Pancreas (tissue), 10 donors: Measurements from ENCODE around the gene SDK1. TPM values are rescaled to one million over a fixed set of nuclear protein-coding genes. Genes with fewer than 3 reads are reported as not detected.

Experiments
- ATAC-seq, 4 donors: fragments of 200-7000 bp; cut with Tn5 transposase; one replicate each; pipeline versions ENCODE4 v1.8.0 to v1.9.1; 2020; ENCODE audit warnings: mild to moderate bottlenecking in 4 of 4, moderate library complexity in 4 of 4
- DNase-seq, 6 donors: peaks; one replicate each; pipeline ENCODE4 v3.0.0-alpha.2; 2020
- FAIRE-seq: peaks from 2 replicates; lab custom pipeline; 2012; peaks lifted over from hg19 to GRCh38; lab: Jason Lieb, UNC
- H3K27ac ChIP-seq, 4 donors: fragments of 200-600 bp; sonication (generic); 1 replicate in 3 of 4; 2 replicates in 1 of 4; pipeline versions ENCODE4 v1.5.0 to v1.8.0; 2020
- H3K27me3 ChIP-seq, 4 donors: fragments of 200-600 bp; one replicate each; pipeline ENCODE4 v1.8.0; 2021
- H3K36me3 ChIP-seq, 3 donors: fragments of 200-600 bp; sonication (generic) in 1 of 3; one replicate each; pipeline versions ENCODE4 v1.5.0 to v1.8.0; 2020 to 2021
- H3K4me1 ChIP-seq, 3 donors: fragments of 200-600 bp; one replicate each; pipeline ENCODE4 v1.8.0; 2021
- H3K4me3 ChIP-seq, 4 donors: fragments of 200-600 bp; sonication (generic) in 2 of 4; one replicate each; pipeline versions ENCODE4 v1.5.0 to v1.8.0; 2020 to 2021
- H3K9me3 ChIP-seq, 4 donors: fragments of 200-600 bp; one replicate each; pipeline ENCODE4 v1.8.0; 2021
- CTCF ChIP-seq, 4 donors: fragments of 200-600 bp; sonication (generic) in 3 of 4; IDR thresholded peaks; one replicate each; pipeline versions ENCODE4 v1.5.0 to v1.8.0; 2021; ENCODE audit warnings: antibody characterized with exemption in 4 of 4
- WGBS, 2 donors: extraction: QIAGEN DNeasy Blood & Tissue Kit; methylation state at CpG; one replicate each; pipeline ENCODE4 v1.1.7; 2013; 5-methylcytosine and 5-hydroxymethylcytosine counted together
- intact Hi-C, 3 donors: fragments of 100-400 bp; cut with DNase I; formaldehyde crosslinking; loops; one replicate each; pipeline versions ENCODE4 v1.11.1 to v1.14.2; 2022
- polyA plus RNA-seq, 2 donors: library from polyadenylated mRNA; stranded (reverse); fragments of 200-250 nt; gene quantifications; one replicate each; pipeline ENCODE4 v1.2.3, GENCODE V29; 2013
- total RNA-seq, 6 donors: library from RNA; stranded (reverse); fragmentation: NEBNext Ultra II Directional in 4 of 6; extraction: Animal tissue kit (Norgen Biotek cat#: 25700) in 4 of 6; gene quantifications; one replicate each; pipeline versions ENCODE4 v1.2.1 to v1.2.4, GENCODE V29; 2021 to 2023
- donor health status: healthy with polysubstance abuse.
- donor health status: DM: no; HTN: no; CAD: no; lungs with moderate emphysema.
- donor health status: DM: no; HTN: no; CAD: no.
- donor health status: control.
- donor health status: control.
- donor health status: Bipolar disorder and iron deficiency.
- donor health status: DM: yes; HTN: yes; CAD: no.
- donor health status: DM: no; HTN: no; CAD: no.
- donor health status: DM: no; HTN: no; CAD: no.
- donor health status: DM: yes; HTN: yes; CAD: no.

SDK1 gene
- total and polyA plus RNA-seq, 8 donors = 10.8 to 30.8 (median 19.8) TPM

- WGBS, 2 donors = 90% methylated on average over 20 of the region's 20 CpGs
- ATAC-seq (no peak), FAIRE-seq (no peak), DNase-seq (no peak)
- no peak overlapping the region for H3K27ac ChIP-seq
- H3K36me3 ChIP-seq = peaks cover 0 to 4% (median 0%) of the 10 kb centered on the region in 3 donors
- H3K4me1 ChIP-seq = no peaks in the 10 kb centered on the region
- intact Hi-C loops = no loop called here
- H3K4me3 ChIP-seq = no peak overlapping the region
- TF ChIP-seq CTCF (IDR thresholded peaks at IDR 0.05) = no peak
- H3K9me3 ChIP-seq = no peaks in the 10 kb centered on the region
- no peaks in the 10 kb centered on the region for H3K27me3 ChIP-seq
These were observed 771.3 kb downstream of the SDK1 start for GRCh38 chr7:4072161-4072925.

GRCh38 chr7:4073052-4073451 lies 772.0 kb downstream of the SDK1 start:
- intact Hi-C loops = no loop called here
- ATAC-seq = no peak
- 92 to 94% methylated on average over 10 of the region's 10 CpGs for WGBS, 2 donors
- Histone ChIP-seq H3K4me3 (no peak overlapping the region), H3K27ac (no peak overlapping the region), H3K9me3 (no peaks in the 10 kb centered on the region), H3K4me1 (no peaks in the 10 kb centered on the region), H3K36me3 (peaks cover 0 to 4% (median 0%) of the 10 kb centered on the region in 3 donors), H3K27me3 (no peaks in the 10 kb centered on the region)
- FAIRE-seq = no peak
- no peak for DNase-seq
- no peak for TF ChIP-seq CTCF (IDR thresholded peaks at IDR 0.05)

- DNase-seq (no peak), FAIRE-seq (no peak), ATAC-seq (no peak)
- Histone ChIP-seq H3K36me3 (peaks cover 0 to 1% (median 0%) of the 10 kb centered on the region in 3 donors), H3K9me3 (no peaks in the 10 kb centered on the region), H3K27me3 (no peaks in the 10 kb centered on the region), H3K27ac (no peak overlapping the region), H3K4me3 (no peak overlapping the region), H3K4me1 (no peaks in the 10 kb centered on the region)
- no peak for TF ChIP-seq CTCF (IDR thresholded peaks at IDR 0.05)
- 88 to 93% methylated on average over 13 of the region's 13 CpGs for WGBS, 2 donors
- intact Hi-C loops = no loop called here
These were observed 772.7 kb downstream of the SDK1 start for GRCh38 chr7:4073750-4074149.

- H3K9me3 ChIP-seq = no peaks in the 10 kb centered on the region
- DNase-seq (no peak), FAIRE-seq (no peak), ATAC-seq (no peak)
- 92 to 96% methylated on average over 8 of the region's 8 CpGs for WGBS, 2 donors
- no peak for TF ChIP-seq CTCF (IDR thresholded peaks at IDR 0.05)
- no peaks in the 10 kb centered on the region for H3K27me3 ChIP-seq
- H3K27ac ChIP-seq = no peak overlapping the region
- intact Hi-C loops = no loop called here
- no peak overlapping the region for H3K4me3 ChIP-seq
- H3K4me1 ChIP-seq = no peaks in the 10 kb centered on the region
- H3K36me3 ChIP-seq = no peaks in the 10 kb centered on the region
These were observed 773.4 kb downstream of the SDK1 start for GRCh38 chr7:4074407-4074806.

- H3K27me3 ChIP-seq = no peaks in the 10 kb centered on the region
- no peak overlapping the region for H3K4me3 ChIP-seq
- no peaks in the 10 kb centered on the region for H3K36me3 ChIP-seq
- H3K9me3 ChIP-seq = no peaks in the 10 kb centered on the region
- TF ChIP-seq CTCF (IDR thresholded peaks at IDR 0.05) = no peak
- no peak overlapping the region for H3K27ac ChIP-seq
- FAIRE-seq = no peak
- no peaks in the 10 kb centered on the region for H3K4me1 ChIP-seq
- 93 to 96% methylated on average over 8 of the region's 8 CpGs for WGBS, 2 donors
- no peak for ATAC-seq
- DNase-seq = no peak
- intact Hi-C loops = no loop called here
These were observed 773.9 kb downstream of the SDK1 start for GRCh38 chr7:4074994-4075393.
